Stimulated activated CD8-positive, alpha-beta memory T cell treated with anti-CD3 and anti-CD28 coated beads, Interleukin-4, amount 100 ng/mL, for 48 hours (primary cell): ENCODE data around the gene MACF1.

Experiments used
- DNase-seq: peaks from one replicate; pipeline ENCODE4 v3.0.0-alpha.2; 2020

MACF1 gene

GRCh38 chr1:39214998-39215873, 10.7 kb downstream of the MACF1 start:
- peak; percentile 53 for DNase-seq

- no peak for DNase-seq
Measured at GRCh38 chr1:39216771-39217170, 12.3 kb downstream of the MACF1 start.

DNA sequence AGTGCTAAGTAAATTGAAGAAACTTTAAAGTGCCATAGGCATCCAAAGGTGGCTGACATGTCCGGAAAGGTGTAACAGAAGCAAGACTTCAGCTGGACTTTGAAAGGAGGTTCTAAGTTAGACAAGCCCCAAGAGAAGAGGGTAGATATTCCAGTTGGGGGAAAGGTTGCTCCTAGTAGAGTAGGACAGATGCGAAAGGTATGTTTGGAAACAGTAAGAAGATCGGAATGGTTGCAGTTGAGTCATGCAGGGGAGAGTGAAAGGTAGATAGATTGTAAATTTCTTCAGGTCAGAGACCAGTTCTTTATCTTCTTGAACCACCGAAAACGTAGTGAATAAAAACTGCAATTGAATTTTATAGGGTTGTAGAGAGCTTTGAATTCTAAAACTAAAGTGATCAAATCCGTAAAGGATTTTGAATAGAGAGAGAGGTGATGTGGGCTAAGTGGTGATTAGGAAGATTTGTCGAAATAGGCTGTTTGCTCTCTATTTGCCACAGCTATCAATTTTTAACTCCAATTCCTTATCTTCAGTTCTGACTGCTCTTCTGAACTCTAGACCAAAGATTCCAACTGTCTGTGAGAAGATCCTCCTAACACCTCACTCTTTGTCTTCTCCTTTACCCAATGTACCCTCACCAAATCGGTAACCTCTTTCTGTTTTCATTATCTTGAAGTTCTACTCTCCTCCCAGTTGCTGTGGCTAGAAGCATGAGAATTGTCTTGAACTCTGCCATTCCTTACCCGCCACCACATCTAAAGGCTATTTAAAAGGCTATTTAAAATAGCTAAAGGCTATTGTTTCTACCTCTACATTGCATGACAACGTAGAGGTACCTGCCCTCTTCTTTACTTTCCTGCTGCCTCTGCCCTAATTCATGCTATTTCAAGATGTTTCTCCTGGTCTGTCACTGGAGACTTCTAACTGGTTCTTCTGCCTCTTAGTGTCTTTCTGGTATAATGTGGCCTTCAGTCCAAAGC, 16.7 kb downstream of the MACF1 start:
- no peak for DNase-seq

DNA sequence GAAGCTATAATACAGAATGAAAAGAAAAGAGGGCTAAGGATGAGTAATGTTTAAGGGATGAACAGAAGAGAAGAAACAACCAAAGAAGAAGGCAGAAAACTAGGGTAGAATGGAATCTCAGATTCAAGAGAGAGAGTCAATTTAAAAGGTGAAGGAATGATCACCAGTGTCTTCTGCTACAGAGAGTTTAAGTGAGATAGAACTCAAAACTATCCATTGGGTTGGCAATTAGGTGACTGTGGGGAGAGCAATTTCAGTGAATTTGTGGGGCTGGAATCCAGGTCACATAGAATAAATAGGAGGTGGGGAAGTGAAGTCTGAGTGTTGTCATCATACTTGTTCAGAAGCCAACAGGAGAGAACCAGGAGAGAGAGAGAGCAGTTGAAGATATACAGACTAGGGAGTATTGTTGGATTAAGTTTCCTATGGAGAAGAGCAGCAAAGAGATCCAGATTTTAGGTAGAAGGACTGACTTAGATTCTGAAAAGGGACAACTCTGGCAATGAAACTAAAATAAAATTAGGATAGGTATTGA, 19.9 kb downstream of the MACF1 start:
- DNase-seq: no peak

DNA sequence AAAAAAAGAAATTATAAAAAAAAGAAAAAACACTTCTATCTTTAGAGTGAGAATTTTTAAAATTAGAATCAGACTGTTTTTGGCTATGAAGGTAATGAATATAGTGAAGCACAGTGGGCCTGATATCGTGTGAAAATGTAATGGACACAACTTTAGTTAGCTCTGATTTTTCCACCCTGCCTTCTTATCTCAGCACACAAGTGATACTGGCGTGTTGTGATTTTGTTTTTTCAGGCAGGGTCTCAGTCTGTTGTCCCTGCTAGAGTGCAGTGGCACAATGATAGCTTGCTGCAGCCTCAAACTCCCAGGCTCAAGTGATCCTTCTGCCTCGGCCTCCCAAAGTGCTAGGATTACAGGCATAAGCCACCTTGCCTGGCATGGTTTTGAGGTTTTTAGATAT, 22.3 kb downstream of the MACF1 start:
- no peak for DNase-seq

DNA sequence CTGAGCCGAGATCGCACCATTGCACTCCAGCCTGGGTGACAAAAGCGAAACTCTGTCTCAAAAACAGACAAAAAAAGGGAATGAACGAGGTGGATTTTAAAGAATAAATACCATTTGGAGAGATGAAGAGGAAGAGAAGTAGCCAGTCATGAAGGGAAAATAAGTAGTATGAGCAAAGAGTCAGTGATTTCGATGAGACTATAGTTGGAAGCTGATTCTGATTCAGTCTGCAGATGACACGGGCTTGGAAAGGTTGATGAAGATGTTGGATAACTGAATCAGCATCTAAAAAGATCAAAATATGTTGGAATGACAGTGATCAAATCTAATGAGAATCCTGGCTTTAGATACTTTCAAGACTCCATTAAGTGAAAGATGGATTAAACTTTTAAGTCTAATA, 23.8 kb downstream of the MACF1 start:
- no peak for DNase-seq

- DNase-seq: no peak
Measured at GRCh38 chr1:39229504-39229903, 25.0 kb downstream of the MACF1 start.

- DNase-seq: peak; percentile 39
Measured at GRCh38 chr1:39230261-39231190, 26.0 kb downstream of the MACF1 start.

DNA sequence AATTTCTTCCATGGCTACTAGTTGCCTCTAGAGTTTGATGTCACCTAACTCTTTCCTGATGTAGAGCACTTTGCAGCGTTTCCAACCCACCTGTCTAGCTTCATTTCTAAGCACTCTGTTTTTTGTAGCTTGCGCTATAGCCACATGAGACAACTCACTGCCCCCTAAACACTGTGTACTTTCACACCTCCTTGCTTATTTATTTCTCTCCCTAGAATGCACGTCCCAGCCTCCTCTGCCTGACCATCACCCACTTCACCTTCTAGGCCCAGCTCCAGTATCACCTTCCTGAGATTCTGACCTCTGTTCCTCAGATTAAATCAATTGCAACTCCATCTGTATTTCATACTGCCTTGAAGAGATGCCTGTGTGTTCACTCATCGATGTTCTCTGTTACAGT, 32.5 kb downstream of the MACF1 start:
- no peak for DNase-seq

- no peak for DNase-seq
Measured at GRCh38 chr1:39238476-39238875, 34.0 kb downstream of the MACF1 start.

DNA sequence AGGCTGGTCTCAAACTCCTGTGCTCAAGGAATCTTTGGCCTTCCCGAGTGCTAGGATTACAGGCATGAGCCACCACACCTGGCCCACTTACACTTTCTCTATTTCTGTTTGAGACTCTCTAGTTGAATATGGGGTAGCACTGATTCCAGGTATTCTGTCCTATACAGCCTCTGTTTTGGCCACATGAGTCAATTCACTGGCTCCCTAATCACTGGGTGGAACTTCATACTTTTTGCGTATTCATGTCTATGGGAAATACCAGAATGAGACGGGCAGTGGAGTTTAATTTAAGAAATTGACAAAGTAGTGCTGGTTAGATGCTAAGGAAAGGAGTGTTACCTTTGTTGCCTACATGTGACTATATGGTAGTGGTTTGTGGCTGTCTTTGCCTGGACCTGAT, 35.5 kb downstream of the MACF1 start:
- no peak for DNase-seq

GRCh38 chr1:39243302-39243701, 38.8 kb downstream of the MACF1 start:
- DNase-seq: no peak

- DNase-seq: no peak
Measured at GRCh38 chr1:39250460-39251240, 46.2 kb downstream of the MACF1 start.

DNA sequence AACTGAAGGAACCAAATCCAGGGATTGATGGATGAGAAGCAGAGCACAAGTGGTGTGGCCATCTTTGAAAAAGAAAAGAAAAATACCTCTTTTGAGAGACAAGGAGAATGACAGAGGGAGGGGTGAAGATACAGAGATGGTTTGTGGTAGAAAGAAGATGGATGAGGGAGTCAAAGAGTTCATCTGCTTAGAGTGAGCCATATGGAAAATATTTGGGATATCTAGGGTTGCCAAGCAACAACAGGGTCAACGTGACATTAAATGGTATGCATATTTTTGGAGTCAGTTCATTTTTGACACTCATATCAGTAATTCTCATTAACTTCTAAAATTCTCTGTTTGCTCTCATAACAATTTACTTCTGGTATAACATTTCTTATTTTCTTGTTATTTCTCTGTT, 50.7 kb downstream of the MACF1 start:
- DNase-seq: no peak

DNA sequence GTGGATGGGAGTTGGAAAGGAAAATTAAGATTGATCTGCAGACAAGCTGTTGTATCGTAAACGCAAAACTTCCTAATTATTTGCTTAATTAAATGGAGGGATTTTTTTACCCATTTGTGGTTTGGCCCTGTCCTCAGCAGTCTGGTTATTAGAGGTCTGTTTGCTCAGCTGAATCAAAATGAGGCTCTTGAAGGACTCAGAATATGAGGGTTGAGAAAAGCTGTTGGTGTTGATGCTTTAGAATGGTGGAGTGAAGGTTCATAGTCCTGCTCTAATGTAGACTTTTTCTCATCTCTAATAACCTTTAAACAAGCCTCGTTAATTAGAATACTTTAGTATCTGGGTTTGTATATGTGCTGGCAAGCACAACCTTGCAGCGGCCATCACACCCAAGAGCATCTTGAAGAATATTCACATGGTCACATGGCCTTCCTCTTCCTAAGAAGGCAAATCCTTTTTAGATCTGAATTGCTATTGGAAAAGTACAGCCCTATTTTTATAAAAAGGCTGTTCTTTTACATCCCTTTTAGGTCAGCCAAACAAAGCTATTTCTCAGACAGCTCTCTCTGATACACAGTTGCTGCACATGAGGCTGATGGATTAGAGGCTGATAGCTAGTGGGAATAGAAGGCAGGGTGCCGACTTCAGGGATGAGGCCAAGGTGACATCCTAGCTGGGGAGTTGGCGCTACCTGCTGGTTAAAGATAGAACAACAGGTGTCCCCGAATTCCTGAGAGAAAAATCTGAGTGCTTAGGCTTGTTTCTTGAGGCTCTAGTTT, 53.8 kb downstream of the MACF1 start:
- DNase-seq: peak; percentile 80

DNA sequence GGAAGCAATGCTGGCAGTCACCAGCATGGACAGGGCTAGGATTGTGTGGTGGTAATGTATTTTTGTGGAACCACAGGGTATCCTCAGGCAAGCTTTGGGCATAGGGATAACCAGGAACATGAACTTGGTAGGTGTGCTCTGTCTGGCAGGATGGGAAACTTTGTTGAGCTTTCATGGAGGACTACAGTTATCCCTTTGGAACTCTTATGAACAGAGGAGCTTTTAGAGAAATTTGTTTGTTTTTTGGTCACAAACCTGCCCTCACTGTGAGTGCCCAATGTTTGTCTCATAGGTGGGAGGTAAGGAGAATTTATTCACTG, 54.4 kb downstream of the MACF1 start:
- no peak for DNase-seq

DNA sequence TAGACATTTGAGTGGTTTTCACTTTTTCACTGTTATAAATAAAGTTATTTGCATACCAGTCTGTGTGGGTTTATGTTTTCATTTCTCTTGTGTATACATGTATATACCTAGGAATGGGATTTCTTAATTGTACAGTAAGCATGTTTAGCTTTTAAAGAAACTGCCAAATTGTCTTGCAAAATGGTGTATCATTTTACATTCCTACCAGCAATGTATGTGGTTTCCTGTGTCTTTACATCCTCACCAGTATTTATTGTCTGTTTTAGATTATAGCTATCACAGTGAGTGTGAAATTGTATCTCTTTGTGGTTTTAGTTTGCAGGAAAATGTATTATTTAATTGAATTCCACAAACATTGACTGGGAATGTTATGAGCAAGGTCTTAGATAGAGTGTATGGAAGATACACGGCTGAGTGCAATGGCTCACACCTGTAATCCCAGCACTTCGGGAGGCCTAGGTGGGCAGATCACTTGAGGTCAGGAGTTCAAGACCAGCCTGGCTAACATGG, 57.3 kb downstream of the MACF1 start:
- no peak for DNase-seq

GRCh38 chr1:39262802-39263201, 58.3 kb downstream of the MACF1 start:
- DNase-seq: no peak

- DNase-seq: no peak
Measured at GRCh38 chr1:39266269-39266668, 61.8 kb downstream of the MACF1 start.

DNA sequence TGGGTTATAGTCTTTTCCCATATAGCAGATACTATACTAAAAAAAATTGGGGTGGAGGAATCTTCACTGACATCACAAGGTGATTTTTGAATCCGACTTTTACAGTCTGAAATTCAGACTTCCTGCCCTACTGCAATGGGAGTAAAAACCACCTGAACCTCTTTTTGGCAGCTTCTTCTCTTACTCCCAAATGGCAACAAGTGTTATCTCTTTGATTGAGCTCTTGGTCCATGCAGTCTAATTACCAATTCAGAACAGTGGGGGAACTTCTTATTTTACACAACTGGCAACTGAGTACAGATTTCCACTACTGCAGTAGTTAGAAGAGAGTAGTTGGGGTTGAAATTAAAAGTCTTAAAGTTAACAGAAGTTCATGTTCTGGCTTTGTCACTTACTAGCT, 62.3 kb downstream of the MACF1 start:
- DNase-seq: no peak

DNA sequence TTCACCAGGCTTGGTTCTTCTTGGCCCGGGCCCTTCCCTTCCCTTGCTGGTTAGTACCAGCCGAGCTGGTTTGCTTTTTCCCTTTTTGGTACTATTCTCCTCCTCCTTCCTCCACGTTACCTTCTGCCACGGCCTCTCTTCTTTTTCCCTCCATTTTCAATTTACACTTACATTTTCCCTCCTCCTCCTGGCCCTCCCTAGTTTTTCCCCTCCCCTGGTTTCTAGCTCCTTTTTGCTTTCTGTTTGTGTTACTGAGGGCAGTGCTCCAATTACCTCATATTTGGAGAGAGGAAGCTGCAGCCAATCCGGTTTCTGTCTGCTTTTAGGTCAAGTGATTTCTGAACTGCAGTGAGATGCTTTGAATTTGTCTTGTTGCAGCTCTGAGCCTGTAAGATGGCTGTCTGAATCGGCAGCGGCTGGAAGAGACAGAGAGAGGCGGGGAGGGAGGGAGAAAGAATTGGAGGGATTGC, 63.7 kb downstream of the MACF1 start:
- no peak for DNase-seq
